SK-N-SH treated with all-trans-retinoic acid at 6 μM for 48 hours (cell line): ENCODE results near the gene DPP10.

Experiments
- ATAC-seq: fragments of 200-7000 bp; cut with Tn5 transposase; 3 replicates; pipeline ENCODE4 v1.9.1; 2020; ENCODE audit warnings: mild to moderate bottlenecking, moderate library complexity
- ARNTL ChIP-seq: fragments of 450-650 bp; formaldehyde crosslinking; IDR thresholded peaks from 2 replicates; pipeline ENCODE4 v1.5.0; 2020; ENCODE audit warnings: low read depth, mild to moderate bottlenecking, moderate library complexity, borderline replicate concordance
- BACH2 ChIP-seq: fragments of 250-450 bp; sonication (Bioruptor Pico); IDR thresholded peaks from 2 replicates; pipeline ENCODE4 v1.9.0; 2021; ENCODE audit warnings: mild to moderate bottlenecking, borderline replicate concordance
- CREB5 ChIP-seq: fragments of 250-450 bp; sonication (Bioruptor Pico); IDR thresholded peaks from 2 replicates; pipeline ENCODE4 v1.5.1; 2020; ENCODE audit warnings: low read depth, mild to moderate bottlenecking, moderate library complexity
- CSDC2 ChIP-seq: fragments of 250-450 bp; sonication (Bioruptor Pico); IDR thresholded peaks from 2 replicates; pipeline ENCODE4 v1.5.0; 2020; ENCODE audit warnings: mild to moderate bottlenecking, moderate library complexity
- CSRNP3 ChIP-seq: fragments of 250-450 bp; sonication (Bioruptor Pico); IDR thresholded peaks from 2 replicates; pipeline ENCODE4 v1.5.1; 2021; ENCODE audit warnings: mild to moderate bottlenecking, moderate library complexity
- ESRRG ChIP-seq: fragments of 250-450 bp; sonication (Bioruptor Pico); IDR thresholded peaks from 2 replicates; pipeline ENCODE4 v1.6.1; 2021; ENCODE audit warnings: mild to moderate bottlenecking
- GLIS3 ChIP-seq: fragments of 250-450 bp; sonication (Bioruptor Pico); IDR thresholded peaks from 2 replicates; pipeline ENCODE4 v1.5.0; 2020; ENCODE audit warnings: mild to moderate bottlenecking, moderate library complexity
- ISL1 ChIP-seq: fragments of 250-450 bp; sonication (Bioruptor Pico); IDR thresholded peaks from 2 replicates; pipeline ENCODE4 v2.1.2; 2022; ENCODE audit warnings: mild to moderate bottlenecking, moderate library complexity
- OSR1 ChIP-seq: fragments of 250-450 bp; sonication (Bioruptor Pico); IDR thresholded peaks from 2 replicates; pipeline ENCODE4 v1.8.0; 2022; ENCODE audit warnings: moderate library complexity, mild to moderate bottlenecking, inconsistent platforms
- PATZ1 ChIP-seq: fragments of 250-450 bp; sonication (Bioruptor Pico); IDR thresholded peaks from 2 replicates; pipeline ENCODE4 v1.8.0; 2020; ENCODE audit warnings: mild to moderate bottlenecking, moderate library complexity, borderline replicate concordance
- PPARA ChIP-seq: fragments of 250-450 bp; sonication (Bioruptor Pico); IDR thresholded peaks from 2 replicates; pipeline ENCODE4 v1.5.0; 2020; ENCODE audit warnings: mild to moderate bottlenecking, borderline replicate concordance
- RARB ChIP-seq: fragments of 250-450 bp; sonication (Bioruptor Pico); IDR thresholded peaks from 2 replicates; pipeline ENCODE4 v1.8.0; 2021; ENCODE audit warnings: mild to moderate bottlenecking, moderate library complexity
- SNAI2 ChIP-seq: fragments of 250-450 bp; sonication (Bioruptor Pico); IDR thresholded peaks from 2 replicates; pipeline ENCODE4 v1.5.0; 2020; ENCODE audit warnings: mild to moderate bottlenecking, moderate library complexity
- TCF4 ChIP-seq: fragments of 250-450 bp; sonication (Bioruptor Pico); IDR thresholded peaks from 2 replicates; pipeline ENCODE4 v1.8.0; 2021; ENCODE audit warnings: mild to moderate bottlenecking, moderate library complexity, borderline replicate concordance
- TOX ChIP-seq: fragments of 250-450 bp; sonication (Bioruptor Pico); IDR thresholded peaks from 2 replicates; pipeline ENCODE4 v1.8.0; 2021; ENCODE audit warnings: mild to moderate bottlenecking, moderate library complexity, borderline replicate concordance
- TSHZ2 ChIP-seq: fragments of 250-450 bp; sonication (Bioruptor Pico); IDR thresholded peaks from 2 replicates; pipeline ENCODE4 v1.5.0; 2020; ENCODE audit warnings: mild to moderate bottlenecking, moderate library complexity
- ZC3H10 ChIP-seq: fragments of 250-450 bp; sonication (Bioruptor Pico); IDR thresholded peaks from 2 replicates; pipeline ENCODE4 v1.5.1; 2021; ENCODE audit warnings: mild to moderate bottlenecking, moderate library complexity
- ZFP3 ChIP-seq: fragments of 250-450 bp; sonication (Bioruptor Pico); IDR thresholded peaks from 2 replicates; pipeline ENCODE4 v1.5.0; 2020; ENCODE audit warnings: mild to moderate bottlenecking, moderate library complexity
- ZFP30 ChIP-seq: fragments of 450-650 bp; formaldehyde crosslinking; IDR thresholded peaks from 2 replicates; pipeline ENCODE4 v1.5.0; 2022; ENCODE audit warnings: mild to moderate bottlenecking, moderate library complexity
- ZNF70 ChIP-seq: fragments of 450-650 bp; formaldehyde crosslinking; IDR thresholded peaks from 2 replicates; pipeline ENCODE4 v1.5.0; 2020; ENCODE audit warnings: mild to moderate bottlenecking, moderate library complexity
- ZNF8 ChIP-seq: fragments of 450-650 bp; formaldehyde crosslinking; IDR thresholded peaks from 2 replicates; pipeline ENCODE4 v1.5.0; 2020; ENCODE audit warnings: mild to moderate bottlenecking, moderate library complexity

The DPP10 gene

DNA sequence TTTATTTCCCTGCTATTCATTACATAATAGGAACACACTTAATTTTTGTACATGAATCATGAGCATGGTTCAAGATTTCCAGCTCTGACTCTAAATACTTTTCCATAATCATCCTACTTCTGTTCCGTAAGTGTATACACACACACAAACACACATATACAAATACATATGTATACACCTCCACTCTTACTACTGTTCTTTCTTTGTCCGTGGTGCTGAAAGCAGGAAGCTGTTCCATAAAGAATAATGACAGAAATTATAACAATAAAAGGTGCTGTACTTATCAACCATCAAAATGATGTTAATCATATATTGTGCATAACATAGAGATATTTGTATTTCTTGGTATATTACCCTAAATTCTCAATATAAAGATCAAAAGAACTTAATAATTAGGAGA lies 776.9 kb downstream of the DPP10 start:
- no peak for ATAC-seq

GRCh38 chr2:115234186-115234585 lies 791.7 kb downstream of the DPP10 start:
- ATAC-seq = no peak
- no peak for TF ChIP-seq ESRRG (CRISPR knock-in tag)
- no peak for TF ChIP-seq ARNTL
- no peak for TF ChIP-seq ZC3H10 (CRISPR knock-in tag)
- no peak for TF ChIP-seq PATZ1 (CRISPR knock-in tag)
- TF ChIP-seq TOX (CRISPR knock-in tag) = no peak
- no peak for TF ChIP-seq CSDC2 (CRISPR knock-in tag)
- TF ChIP-seq ZNF8 = no peak
- TF ChIP-seq ZNF70 = no peak
- TF ChIP-seq SNAI2 (CRISPR knock-in tag) = no peak
- TF ChIP-seq, all 23 proteins: peak for 0

More for the DNA sequence above, 776.9 kb downstream of the DPP10 start:
- TF ChIP-seq RARB (CRISPR knock-in tag) = no peak
- no peak for TF ChIP-seq CSRNP3 (CRISPR knock-in tag)
- TF ChIP-seq TCF4 (CRISPR knock-in tag) = no peak
- no peak for TF ChIP-seq TSHZ2 (CRISPR knock-in tag)
- TF ChIP-seq ESRRG (CRISPR knock-in tag) = no peak
- no peak for TF ChIP-seq ZC3H10 (CRISPR knock-in tag)
- TF ChIP-seq BACH2 (CRISPR knock-in tag) = no peak
- TF ChIP-seq OSR1 (CRISPR knock-in tag) = no peak
- no peak for TF ChIP-seq SNAI2 (CRISPR knock-in tag)
- no peak for TF ChIP-seq ZFP3
- no peak for TF ChIP-seq TOX (CRISPR knock-in tag)
- TF ChIP-seq ISL1 (CRISPR knock-in tag) = no peak
- no peak for TF ChIP-seq ZNF8

DNA sequence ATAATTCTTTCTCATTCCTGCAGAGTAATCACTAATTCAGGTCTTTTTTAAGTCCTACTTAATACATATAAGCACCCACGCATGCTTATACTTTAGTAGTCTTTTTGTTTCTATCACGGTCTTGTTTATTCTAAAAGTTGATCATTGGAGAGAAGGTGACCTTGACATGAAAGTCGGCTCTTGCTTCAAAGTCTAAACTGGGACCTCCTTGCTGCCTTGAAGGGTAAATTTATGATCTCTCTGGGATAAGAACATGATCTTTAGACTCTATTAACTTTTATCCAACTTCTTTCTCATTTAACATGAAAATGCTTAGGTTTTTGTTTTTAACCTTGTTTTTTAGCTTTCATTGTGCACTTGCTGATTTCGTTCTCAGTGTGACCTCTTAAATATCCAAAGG lies 792.3 kb downstream of the DPP10 start:
- no peak for TF ChIP-seq CSDC2 (CRISPR knock-in tag)
- no peak for TF ChIP-seq RARB (CRISPR knock-in tag)
- TF ChIP-seq ESRRG (CRISPR knock-in tag) = no peak
- TF ChIP-seq ZNF8 = no peak
- TF ChIP-seq PPARA (CRISPR knock-in tag) = no peak
- TF ChIP-seq ZFP30 = no peak
- TF ChIP-seq ZNF70 = no peak
- no peak for TF ChIP-seq CREB5 (CRISPR knock-in tag)
- no peak for TF ChIP-seq CSRNP3 (CRISPR knock-in tag)
- TF ChIP-seq TSHZ2 (CRISPR knock-in tag) = no peak
- no peak for TF ChIP-seq GLIS3 (CRISPR knock-in tag)
- no peak for TF ChIP-seq ISL1 (CRISPR knock-in tag)
- no peak for TF ChIP-seq BACH2 (CRISPR knock-in tag)
- TF ChIP-seq ZC3H10 (CRISPR knock-in tag) = no peak
- no peak for TF ChIP-seq SNAI2 (CRISPR knock-in tag)
- TF ChIP-seq ZFP3 = no peak
- TF ChIP-seq, all 23 proteins: peak for 0

More for the DNA sequence above, 792.3 kb downstream of the DPP10 start:
- ATAC-seq = no peak
